ENCODE data around the gene EHBP1. TPM values are rescaled to one million over a fixed set of nuclear protein-coding genes. Genes with fewer than 3 reads are reported as not detected.

The EHBP1 gene
- total RNA-seq, 1 donor from 2014 or later, result 67.4 TPM

- H3K27me3 Mint-ChIP-seq (ENCODE audit: low read depth), result no peaks in the 10 kb centered on the region
- H3K9me3 Mint-ChIP-seq, result no peaks in the 10 kb centered on the region
- H3K36me3 Mint-ChIP-seq, result peaks cover 4% of the 10 kb centered on the region
- no peak overlapping the region for H3K4me3 Mint-ChIP-seq
- H3K4me1 Mint-ChIP-seq, result no peaks in the 10 kb centered on the region
- H3K27ac Mint-ChIP-seq, result no peak overlapping the region
- DNase-seq (ENCODE audit: low spot score in 2 of 2, unreplicated experiment in 2 of 2), result no peak
- TF ChIP-seq CTCF (IDR thresholded peaks at IDR 0.05; ENCODE audit: unreplicated experiment), result no peak
These were observed 261.5 kb downstream of the EHBP1 start for GRCh38 chr2:62966991-62967390.

- peaks cover 4% of the 10 kb centered on the region for H3K36me3 Mint-ChIP-seq
- no peak overlapping the region for H3K4me3 Mint-ChIP-seq
- H3K27ac Mint-ChIP-seq, result no peak overlapping the region
- H3K9me3 Mint-ChIP-seq, result no peaks in the 10 kb centered on the region
- no peak for TF ChIP-seq CTCF (IDR thresholded peaks at IDR 0.05; ENCODE audit: unreplicated experiment)
- H3K4me1 Mint-ChIP-seq, result no peaks in the 10 kb centered on the region
- no peaks in the 10 kb centered on the region for H3K27me3 Mint-ChIP-seq (ENCODE audit: low read depth)
- no peak for DNase-seq (ENCODE audit: low spot score in 2 of 2, unreplicated experiment in 2 of 2)
These were observed 262.7 kb downstream of the EHBP1 start for GRCh38 chr2:62968168-62968567.

- TF ChIP-seq CTCF (IDR thresholded peaks at IDR 0.05; ENCODE audit: unreplicated experiment), result no peak
- no peaks in the 10 kb centered on the region for H3K4me1 Mint-ChIP-seq
- DNase-seq (ENCODE audit: low spot score in 2 of 2, unreplicated experiment in 2 of 2), result no peak
- H3K36me3 Mint-ChIP-seq, result peaks cover 4% of the 10 kb centered on the region
- H3K9me3 Mint-ChIP-seq, result no peaks in the 10 kb centered on the region
- H3K27ac Mint-ChIP-seq, result no peak overlapping the region
- H3K4me3 Mint-ChIP-seq, result no peak overlapping the region
- no peaks in the 10 kb centered on the region for H3K27me3 Mint-ChIP-seq (ENCODE audit: low read depth)
These were observed 263.2 kb downstream of the EHBP1 start for GRCh38 chr2:62968668-62969067.

GRCh38 chr2:62971936-62972335, 266.4 kb downstream of the EHBP1 start:
- H3K36me3 Mint-ChIP-seq, result peaks cover 14% of the 10 kb centered on the region
- DNase-seq (ENCODE audit: low spot score in 2 of 2, unreplicated experiment in 2 of 2), result no peak
- no peaks in the 10 kb centered on the region for H3K27me3 Mint-ChIP-seq (ENCODE audit: low read depth)
- H3K9me3 Mint-ChIP-seq, result peaks cover 9% of the 10 kb centered on the region
- no peaks in the 10 kb centered on the region for H3K4me1 Mint-ChIP-seq
- no peak overlapping the region for H3K4me3 Mint-ChIP-seq
- TF ChIP-seq CTCF (IDR thresholded peaks at IDR 0.05; ENCODE audit: unreplicated experiment), result no peak
- no peak overlapping the region for H3K27ac Mint-ChIP-seq

- Mint-ChIP-seq H3K4me3 (no peak overlapping the region), H3K27ac (no peak overlapping the region), H3K36me3 (peaks cover 14% of the 10 kb centered on the region), H3K9me3 (peaks cover 9% of the 10 kb centered on the region), H3K4me1 (no peaks in the 10 kb centered on the region), H3K27me3 (ENCODE audit: low read depth) (no peaks in the 10 kb centered on the region)
- no peak for DNase-seq (ENCODE audit: low spot score in 2 of 2, unreplicated experiment in 2 of 2)
- TF ChIP-seq CTCF (IDR thresholded peaks at IDR 0.05; ENCODE audit: unreplicated experiment), result no peak
These were observed 267.1 kb downstream of the EHBP1 start for GRCh38 chr2:62972601-62973000.

- H3K4me3 Mint-ChIP-seq, result no peak overlapping the region
- no peak for TF ChIP-seq CTCF (IDR thresholded peaks at IDR 0.05; ENCODE audit: unreplicated experiment)
- no peaks in the 10 kb centered on the region for H3K4me1 Mint-ChIP-seq
- no peak for DNase-seq (ENCODE audit: low spot score in 2 of 2, unreplicated experiment in 2 of 2)
- no peak overlapping the region for H3K27ac Mint-ChIP-seq
- H3K27me3 Mint-ChIP-seq (ENCODE audit: low read depth), result no peaks in the 10 kb centered on the region
- H3K36me3 Mint-ChIP-seq, result peaks cover 14% of the 10 kb centered on the region
- peaks cover 9% of the 10 kb centered on the region for H3K9me3 Mint-ChIP-seq
These were observed 269.5 kb downstream of the EHBP1 start for GRCh38 chr2:62974999-62975398.
